ENCODE results near the gene TBX4.

DNA sequence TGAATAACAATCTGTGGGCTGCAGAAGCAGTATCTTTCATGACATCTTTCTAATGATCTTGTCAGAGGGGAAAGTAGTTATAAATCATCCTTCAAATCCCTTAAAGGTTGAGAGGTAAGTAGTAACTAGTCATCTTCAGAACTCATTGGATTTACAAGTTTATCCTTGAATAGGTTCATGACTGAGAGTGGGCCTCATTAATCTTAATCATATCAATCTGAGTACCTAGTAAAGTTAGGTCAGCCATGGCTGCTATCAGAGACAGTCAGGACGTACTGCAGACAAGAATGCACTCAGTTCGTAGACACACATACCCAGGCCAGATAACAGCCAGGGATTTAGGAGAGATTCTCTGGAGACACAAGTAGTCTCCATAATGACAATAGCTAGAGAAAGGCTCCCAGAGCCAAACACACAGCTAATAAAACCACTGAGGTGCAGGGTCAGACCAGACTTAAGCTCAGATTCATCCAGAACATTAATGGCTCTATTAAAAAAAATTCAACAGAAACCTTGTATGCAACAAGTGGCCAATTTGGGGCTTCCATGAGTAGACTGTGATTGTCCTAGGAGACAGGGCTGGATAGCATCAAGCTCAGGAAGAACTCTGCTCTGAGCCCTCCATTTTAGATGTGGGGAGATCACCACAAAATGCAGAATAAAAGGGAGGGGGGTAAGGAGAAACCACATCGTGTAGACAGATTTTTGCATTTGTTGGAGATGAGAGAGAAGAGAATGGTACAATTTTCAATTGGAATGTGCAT is 65.8 kb downstream of the TBX4 start:
- TF ChIP-seq, protein P1, sequence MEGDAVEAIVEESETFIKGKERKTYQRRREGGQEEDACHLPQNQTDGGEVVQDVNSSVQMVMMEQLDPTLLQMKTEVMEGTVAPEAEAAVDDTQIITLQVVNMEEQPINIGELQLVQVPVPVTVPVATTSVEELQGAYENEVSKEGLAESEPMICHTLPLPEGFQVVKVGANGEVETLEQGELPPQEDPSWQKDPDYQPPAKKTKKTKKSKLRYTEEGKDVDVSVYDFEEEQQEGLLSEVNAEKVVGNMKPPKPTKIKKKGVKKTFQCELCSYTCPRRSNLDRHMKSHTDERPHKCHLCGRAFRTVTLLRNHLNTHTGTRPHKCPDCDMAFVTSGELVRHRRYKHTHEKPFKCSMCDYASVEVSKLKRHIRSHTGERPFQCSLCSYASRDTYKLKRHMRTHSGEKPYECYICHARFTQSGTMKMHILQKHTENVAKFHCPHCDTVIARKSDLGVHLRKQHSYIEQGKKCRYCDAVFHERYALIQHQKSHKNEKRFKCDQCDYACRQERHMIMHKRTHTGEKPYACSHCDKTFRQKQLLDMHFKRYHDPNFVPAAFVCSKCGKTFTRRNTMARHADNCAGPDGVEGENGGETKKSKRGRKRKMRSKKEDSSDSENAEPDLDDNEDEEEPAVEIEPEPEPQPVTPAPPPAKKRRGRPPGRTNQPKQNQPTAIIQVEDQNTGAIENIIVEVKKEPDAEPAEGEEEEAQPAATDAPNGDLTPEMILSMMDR (conservative IDR thresholded peaks at IDR 0.05; ENCODE audit: low read length): no peak
- TF ChIP-seq EZH2phosphoT487 (IDR thresholded peaks at IDR 0.05; ENCODE audit: borderline replicate concordance): no peak
